ENCODE data around the gene ELMO1.

- TF ChIP-seq, protein P1, sequence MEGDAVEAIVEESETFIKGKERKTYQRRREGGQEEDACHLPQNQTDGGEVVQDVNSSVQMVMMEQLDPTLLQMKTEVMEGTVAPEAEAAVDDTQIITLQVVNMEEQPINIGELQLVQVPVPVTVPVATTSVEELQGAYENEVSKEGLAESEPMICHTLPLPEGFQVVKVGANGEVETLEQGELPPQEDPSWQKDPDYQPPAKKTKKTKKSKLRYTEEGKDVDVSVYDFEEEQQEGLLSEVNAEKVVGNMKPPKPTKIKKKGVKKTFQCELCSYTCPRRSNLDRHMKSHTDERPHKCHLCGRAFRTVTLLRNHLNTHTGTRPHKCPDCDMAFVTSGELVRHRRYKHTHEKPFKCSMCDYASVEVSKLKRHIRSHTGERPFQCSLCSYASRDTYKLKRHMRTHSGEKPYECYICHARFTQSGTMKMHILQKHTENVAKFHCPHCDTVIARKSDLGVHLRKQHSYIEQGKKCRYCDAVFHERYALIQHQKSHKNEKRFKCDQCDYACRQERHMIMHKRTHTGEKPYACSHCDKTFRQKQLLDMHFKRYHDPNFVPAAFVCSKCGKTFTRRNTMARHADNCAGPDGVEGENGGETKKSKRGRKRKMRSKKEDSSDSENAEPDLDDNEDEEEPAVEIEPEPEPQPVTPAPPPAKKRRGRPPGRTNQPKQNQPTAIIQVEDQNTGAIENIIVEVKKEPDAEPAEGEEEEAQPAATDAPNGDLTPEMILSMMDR (IDR thresholded peaks at IDR 0.05) = no peak
- TF ChIP-seq ZFX (IDR thresholded peaks at IDR 0.05; ENCODE audit: borderline replicate concordance) = no peak
Measured at GRCh38 chr7:36820527-36821170, 628.0 kb downstream of the ELMO1 start.

Data from 22Rv1 (cell line).